Measurements from ENCODE around the gene KPNA1. TPM values are rescaled to one million over a fixed set of nuclear protein-coding genes. Genes with fewer than 3 reads are reported as not detected.
A peak's percentile ranks its signal among the peaks of the same experiment; 100 is the strongest.

KPNA1 gene
- polyA plus RNA-seq, 1 of the 3 experiments (the other 2 are of a cell fraction), result 21.6 TPM

- H3K4me3 ChIP-seq (ENCODE audit: low read depth in 2 of 2, low read length in 1 of 2), result no peak overlapping the region
- H3K27me3 ChIP-seq (ENCODE audit: insufficient read depth), result no peaks in the 10 kb centered on the region
- no peak overlapping the region for H2AFZ ChIP-seq (ENCODE audit: low read depth)
- CTCF ChIA-PET, result interaction anchor here (1.0 kb wide), 1 partner anchor 141 kb away, joined by 4 read pairs; no protein-coding TSS in a partner anchor
- H3K79me2 ChIP-seq (ENCODE audit: insufficient read depth), result no peaks in the 10 kb centered on the region
- no peak overlapping the region for H3K27ac ChIP-seq (ENCODE audit: low read depth in 2 of 2, low read length in 1 of 2)
- no peak overlapping the region for H3K4me2 ChIP-seq
- WGBS (ENCODE audit: low lambda C conversion rate), result 14% methylated on average over 1 of the region's 1 CpG
- no peaks in the 10 kb centered on the region for H3K9me2 ChIP-seq
- no peak for DNase-seq
- H3K9ac ChIP-seq, result no peak overlapping the region
- H3K4me1 ChIP-seq (ENCODE audit: control insufficient read depth in 1 of 2, insufficient read depth in 2 of 2, low read depth in 1 of 2, low read length in 1 of 2), result 0 out of 4 replicates have a peak, but pooled peaks cover 0 to 7% of the 10 kb centered on the region in 2 experiments
- no peak for TF ChIP-seq FOXM1 (IDR thresholded peaks at IDR 0.05; ENCODE audit: low read depth)
- TF ChIP-seq FOSL2 (IDR thresholded peaks at IDR 0.05; ENCODE audit: borderline replicate concordance, low read depth), result peak; percentile 91
- peak; percentile 77 for TF ChIP-seq JUND (IDR thresholded peaks at IDR 0.05)
- H3K9me3 ChIP-seq, result no peaks in the 10 kb centered on the region
- H4K20me1 ChIP-seq (ENCODE audit: insufficient read depth), result no peaks in the 10 kb centered on the region
- peaks cover 16 to 37% of the 10 kb centered on the region in 2 experiments for H3K36me3 ChIP-seq (replicated peaks in 1 of 2; ENCODE audit: control insufficient read depth in 1 of 2, insufficient read depth in 2 of 2, low read length in 1 of 2)
- POLR2A ChIA-PET, result no interaction called here
- peaks cover 6% of the 10 kb centered on the region for H3F3A ChIP-seq (replicated peaks; ENCODE audit: insufficient read depth)
These were observed 19.2 kb upstream of the KPNA1 start for GRCh38 chr3:122533931-122534334.

- no peak overlapping the region for H3K4me2 ChIP-seq
- no peak overlapping the region for H2AFZ ChIP-seq (ENCODE audit: low read depth)
- no peak overlapping the region for H3K9ac ChIP-seq
- no peak overlapping the region for H3K4me3 ChIP-seq (ENCODE audit: low read depth in 2 of 2, low read length in 1 of 2)
- CTCF ChIA-PET, result no interaction called here
- H3F3A ChIP-seq (replicated peaks; ENCODE audit: insufficient read depth), result peaks cover 6% of the 10 kb centered on the region
- H3K27ac ChIP-seq (ENCODE audit: low read depth in 2 of 2, low read length in 1 of 2), result no peak overlapping the region
- peaks cover 16 to 37% of the 10 kb centered on the region in 2 experiments for H3K36me3 ChIP-seq (replicated peaks in 1 of 2; ENCODE audit: control insufficient read depth in 1 of 2, insufficient read depth in 2 of 2, low read length in 1 of 2)
- no peaks in the 10 kb centered on the region for H3K9me2 ChIP-seq
- H4K20me1 ChIP-seq (ENCODE audit: insufficient read depth), result no peaks in the 10 kb centered on the region
- POLR2A ChIA-PET, result no interaction called here
- H3K27me3 ChIP-seq (ENCODE audit: insufficient read depth), result no peaks in the 10 kb centered on the region
- no peak for DNase-seq
- TF ChIP-seq IRF3 (IDR thresholded peaks at IDR 0.05; ENCODE audit: low read depth, low read length), result no peak
- no peak for TF ChIP-seq MXI1 (IDR thresholded peaks at IDR 0.05; ENCODE audit: low read depth, low read length)
- H3K79me2 ChIP-seq (ENCODE audit: insufficient read depth), result no peaks in the 10 kb centered on the region
- WGBS (ENCODE audit: low lambda C conversion rate), result 79% methylated on average over 2 of the region's 2 CpGs
- H3K9me3 ChIP-seq, result no peaks in the 10 kb centered on the region
- H3K4me1 ChIP-seq (ENCODE audit: control insufficient read depth in 1 of 2, insufficient read depth in 2 of 2, low read depth in 1 of 2, low read length in 1 of 2), result 0 out of 4 replicates have a peak, but pooled peaks cover 0 to 7% of the 10 kb centered on the region in 2 experiments
These were observed 18.7 kb upstream of the KPNA1 start for GRCh38 chr3:122533480-122533879.

- H3K27me3 ChIP-seq (ENCODE audit: insufficient read depth), result no peaks in the 10 kb centered on the region
- no peak overlapping the region for H3K9ac ChIP-seq
- no peaks in the 10 kb centered on the region for H3K9me3 ChIP-seq
- ChIA-PET CTCF (interaction anchor here (0.5 kb wide), 1 partner anchor 354 kb away, joined by 3 read pairs; no protein-coding TSS in a partner anchor), POLR2A (no interaction called here)
- 75% methylated on average over 2 of the region's 2 CpGs for WGBS (ENCODE audit: low lambda C conversion rate)
- no peaks in the 10 kb centered on the region for H3K9me2 ChIP-seq
- H3K4me3 ChIP-seq (ENCODE audit: low read depth in 2 of 2, low read length in 1 of 2), result no peak overlapping the region
- H2AFZ ChIP-seq (ENCODE audit: low read depth), result no peak overlapping the region
- H3F3A ChIP-seq (replicated peaks; ENCODE audit: insufficient read depth), result peaks cover 6% of the 10 kb centered on the region
- H3K79me2 ChIP-seq (ENCODE audit: insufficient read depth), result no peaks in the 10 kb centered on the region
- 0 out of 4 replicates have a peak, but pooled peaks cover 0 to 7% of the 10 kb centered on the region in 2 experiments for H3K4me1 ChIP-seq (ENCODE audit: control insufficient read depth in 1 of 2, insufficient read depth in 2 of 2, low read depth in 1 of 2, low read length in 1 of 2)
- DNase-seq, result no peak
- peaks cover 13 to 31% of the 10 kb centered on the region in 2 experiments for H3K36me3 ChIP-seq (replicated peaks in 1 of 2; ENCODE audit: control insufficient read depth in 1 of 2, insufficient read depth in 2 of 2, low read length in 1 of 2)
- H3K4me2 ChIP-seq, result no peak overlapping the region
- H3K27ac ChIP-seq (ENCODE audit: low read depth in 2 of 2, low read length in 1 of 2), result no peak overlapping the region
- TF ChIP-seq NRF1 (IDR thresholded peaks at IDR 0.05; ENCODE audit: low read depth, low read length) (no peak), MEF2A (IDR thresholded peaks at IDR 0.05; ENCODE audit: borderline replicate concordance, low read depth) (no peak), FOSL2 (IDR thresholded peaks at IDR 0.05; ENCODE audit: borderline replicate concordance, low read depth) (no peak), MAX (IDR thresholded peaks at IDR 0.05; ENCODE audit: low read depth) (no peak), RXRA (IDR thresholded peaks at IDR 0.05; ENCODE audit: borderline replicate concordance, low read depth) (no peak), GATA2 (CRISPR knock-in tag; IDR thresholded peaks at IDR 0.05) (no peak), SIN3A (IDR thresholded peaks at IDR 0.05; ENCODE audit: borderline replicate concordance, low read depth, low read length) (no peak), USF1 (IDR thresholded peaks at IDR 0.05; ENCODE audit: borderline replicate concordance, low read depth) (no peak), JUND (IDR thresholded peaks at IDR 0.05) (no peak), PBX3 (IDR thresholded peaks at IDR 0.05) (no peak)
- no peaks in the 10 kb centered on the region for H4K20me1 ChIP-seq (ENCODE audit: insufficient read depth)
These were observed 15.4 kb upstream of the KPNA1 start for GRCh38 chr3:122530164-122530563.

All from SK-N-SH (cell line).